ENCODE measurements around the gene SEMA6B.

DNA sequence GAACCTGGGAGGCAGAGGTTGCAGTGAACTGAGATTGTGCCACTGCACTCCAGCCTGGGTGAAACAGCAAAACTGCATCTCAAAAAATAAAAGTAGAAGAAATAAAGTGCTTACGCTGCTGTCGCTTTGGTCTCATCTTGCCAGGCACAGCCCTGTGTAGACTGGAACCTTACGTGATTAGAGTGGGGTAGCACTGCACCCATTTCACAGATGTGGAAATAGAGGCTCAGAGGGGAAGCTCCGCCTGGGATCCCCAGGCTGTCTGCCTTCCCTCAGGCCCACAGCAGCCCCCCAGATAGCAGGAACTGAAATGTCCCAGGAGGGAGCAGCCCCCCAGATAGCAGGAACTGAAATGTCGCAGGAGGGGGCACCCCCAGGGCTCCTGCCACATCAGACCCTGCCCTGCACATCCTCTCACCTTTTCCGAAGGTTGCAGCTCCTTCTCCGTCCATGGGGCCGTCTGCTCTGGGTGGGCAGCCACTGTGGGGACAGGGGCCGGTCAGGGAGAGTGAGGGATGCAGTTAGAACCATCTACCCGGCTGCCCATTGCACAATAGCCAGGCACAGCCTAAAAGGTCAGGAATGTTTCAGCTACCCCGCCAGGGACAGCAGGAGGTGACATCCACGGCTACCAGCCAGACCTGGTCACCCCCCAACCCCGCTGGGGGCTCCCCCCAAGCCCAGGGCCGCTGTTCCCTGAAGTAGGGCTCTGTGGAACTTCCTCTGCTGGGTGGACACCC lies 43.1 kb downstream of the SEMA6B start:
- TF ChIP-seq, protein P1, sequence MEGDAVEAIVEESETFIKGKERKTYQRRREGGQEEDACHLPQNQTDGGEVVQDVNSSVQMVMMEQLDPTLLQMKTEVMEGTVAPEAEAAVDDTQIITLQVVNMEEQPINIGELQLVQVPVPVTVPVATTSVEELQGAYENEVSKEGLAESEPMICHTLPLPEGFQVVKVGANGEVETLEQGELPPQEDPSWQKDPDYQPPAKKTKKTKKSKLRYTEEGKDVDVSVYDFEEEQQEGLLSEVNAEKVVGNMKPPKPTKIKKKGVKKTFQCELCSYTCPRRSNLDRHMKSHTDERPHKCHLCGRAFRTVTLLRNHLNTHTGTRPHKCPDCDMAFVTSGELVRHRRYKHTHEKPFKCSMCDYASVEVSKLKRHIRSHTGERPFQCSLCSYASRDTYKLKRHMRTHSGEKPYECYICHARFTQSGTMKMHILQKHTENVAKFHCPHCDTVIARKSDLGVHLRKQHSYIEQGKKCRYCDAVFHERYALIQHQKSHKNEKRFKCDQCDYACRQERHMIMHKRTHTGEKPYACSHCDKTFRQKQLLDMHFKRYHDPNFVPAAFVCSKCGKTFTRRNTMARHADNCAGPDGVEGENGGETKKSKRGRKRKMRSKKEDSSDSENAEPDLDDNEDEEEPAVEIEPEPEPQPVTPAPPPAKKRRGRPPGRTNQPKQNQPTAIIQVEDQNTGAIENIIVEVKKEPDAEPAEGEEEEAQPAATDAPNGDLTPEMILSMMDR (conservative IDR thresholded peaks at IDR 0.05), result no peak
- TF ChIP-seq ZFX (IDR thresholded peaks at IDR 0.05), result no peak
